Measurements from ENCODE around the gene PAM.
"Not testable (repeated sequence)": the region's sequence is repeated elsewhere in the genome, so short reads cannot be mapped to it uniquely, and the experiment has no call there.

Gene PAM

GRCh38 chr5:102903074-102903871 is 148.2 kb downstream of the PAM start:
- no peak for DNase-seq (ENCODE audit: low read depth)

- no peak for DNase-seq (ENCODE audit: low read depth)
Measured at GRCh38 chr5:102905056-102905455, 150.0 kb downstream of the PAM start.

DNA sequence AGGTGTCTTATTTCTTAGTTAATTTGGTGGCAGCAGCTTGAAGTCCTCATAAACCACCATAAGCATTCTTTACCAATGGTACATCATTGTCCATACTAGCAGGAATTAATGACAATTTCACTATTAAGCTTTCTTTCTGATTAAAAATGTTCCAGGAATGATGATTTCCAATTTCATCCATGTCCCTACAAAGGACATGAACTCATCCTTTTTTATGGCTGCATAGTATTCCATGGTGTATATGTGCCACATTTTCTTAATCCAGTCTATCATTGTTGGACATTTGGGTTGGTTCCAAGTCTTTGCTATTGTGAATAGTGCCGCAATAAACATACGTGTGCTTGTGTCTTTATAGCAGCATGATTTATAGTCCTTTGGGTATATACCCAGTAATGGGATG is 152.0 kb downstream of the PAM start:
- DNase-seq (ENCODE audit: low read depth) = not testable (repeated sequence)

- DNase-seq (ENCODE audit: low read depth) = no peak
Measured at GRCh38 chr5:102910240-102911226, 155.4 kb downstream of the PAM start.

DNA sequence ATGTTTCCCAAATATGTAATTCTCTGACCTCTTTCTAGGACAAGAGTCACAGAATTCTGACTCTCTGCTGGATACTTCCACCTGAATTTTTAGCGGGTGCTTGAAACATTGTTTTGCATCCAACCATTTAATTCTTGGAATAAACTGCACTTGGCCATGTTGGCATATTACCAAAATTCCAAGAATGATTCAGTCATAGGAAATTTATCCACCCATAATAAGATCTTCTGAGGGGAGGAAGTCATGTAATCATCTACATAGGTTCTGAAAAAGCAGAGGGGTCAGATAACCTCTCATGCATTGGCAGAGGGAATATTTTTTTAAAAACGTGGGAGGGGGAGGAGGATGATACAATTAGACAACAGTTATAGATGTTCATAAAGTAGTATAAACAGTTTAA is 156.9 kb downstream of the PAM start:
- no peak for DNase-seq (ENCODE audit: low read depth)

GRCh38 chr5:102916109-102916508 is 161.0 kb downstream of the PAM start:
- no peak for DNase-seq (ENCODE audit: low read depth)

- DNase-seq (ENCODE audit: low read depth) = no peak
Measured at GRCh38 chr5:102918986-102919610, 164.0 kb downstream of the PAM start.

DNA sequence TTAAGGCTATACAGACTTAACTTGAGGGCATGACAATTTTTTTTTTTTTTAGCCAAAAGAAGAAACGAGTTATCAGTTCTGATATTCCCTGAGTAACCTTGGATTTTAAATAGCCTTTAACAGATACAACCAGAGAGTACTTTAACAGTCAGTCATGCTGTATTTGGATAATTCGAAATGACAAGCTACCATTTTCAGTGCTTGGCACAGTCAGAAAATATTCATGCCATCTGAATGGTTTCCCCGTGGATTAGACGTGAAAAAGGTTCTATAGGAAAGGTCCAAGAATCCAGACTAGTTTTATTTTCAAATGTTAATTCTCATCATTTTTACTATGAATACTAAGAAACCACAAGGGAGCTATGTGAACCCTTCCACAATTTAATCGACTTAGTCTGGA is 165.7 kb downstream of the PAM start:
- no peak for DNase-seq (ENCODE audit: low read depth)

DNA sequence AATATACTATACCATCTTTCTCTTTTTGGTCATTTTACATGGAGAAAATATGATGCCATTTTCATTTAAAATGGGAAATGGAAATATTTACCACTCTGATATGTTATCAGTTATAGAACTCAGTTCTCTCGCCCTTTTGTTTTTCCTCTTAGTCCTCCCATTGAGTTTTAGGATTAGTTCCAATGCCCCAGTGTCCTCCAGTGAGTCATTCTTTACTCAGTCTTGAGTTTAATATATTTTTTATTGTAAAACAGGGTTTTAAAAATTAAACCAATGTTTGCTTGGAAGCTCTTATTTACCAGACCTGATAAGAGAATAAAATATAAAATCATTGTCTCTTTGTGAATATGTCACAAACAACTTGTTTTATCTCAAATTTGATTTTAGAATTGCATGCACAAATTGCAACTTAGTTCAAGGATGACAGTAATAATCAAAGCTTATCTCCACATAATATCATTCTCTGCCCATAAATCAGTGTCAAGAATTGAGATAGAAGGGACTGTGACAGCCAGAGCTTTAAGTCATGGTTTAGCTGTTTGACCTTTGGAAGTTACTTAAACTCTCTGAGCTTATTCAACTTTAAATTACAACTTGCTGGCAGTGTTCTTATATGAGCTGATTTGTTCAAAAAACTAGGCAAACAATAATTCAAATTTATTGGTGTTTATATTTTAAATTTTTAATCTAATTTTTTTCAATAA is 166.4 kb downstream of the PAM start:
- DNase-seq (ENCODE audit: low read depth) = no peak

GRCh38 chr5:102922111-102922720 is 167.1 kb downstream of the PAM start:
- DNase-seq (ENCODE audit: low read depth) = no peak

GRCh38 chr5:102922799-102923477 is 167.8 kb downstream of the PAM start:
- DNase-seq (ENCODE audit: low read depth) = no peak

DNA sequence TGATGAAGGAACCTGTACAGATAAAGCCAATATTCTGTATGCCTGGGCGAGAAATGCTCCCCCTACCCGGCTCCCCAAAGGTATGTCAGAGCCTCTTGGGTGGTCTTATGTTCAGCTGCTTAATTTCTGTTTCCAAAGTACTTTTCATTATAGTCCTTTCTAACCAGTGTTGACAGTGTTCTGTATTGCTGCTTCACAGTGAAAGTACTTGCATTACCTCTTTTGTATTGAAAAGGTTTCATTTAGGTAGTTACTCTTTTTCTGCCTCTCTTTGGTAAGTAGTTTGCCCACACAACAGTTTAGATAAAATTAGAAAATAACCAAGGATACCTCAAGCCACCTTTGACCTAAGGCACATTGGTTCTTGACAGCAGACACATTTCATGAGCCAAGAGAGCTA is 169.9 kb downstream of the PAM start:
- DNase-seq (ENCODE audit: low read depth) = no peak

- DNase-seq (ENCODE audit: low read depth) = no peak
Measured at GRCh38 chr5:102927007-102927406, 171.9 kb downstream of the PAM start.

DNA sequence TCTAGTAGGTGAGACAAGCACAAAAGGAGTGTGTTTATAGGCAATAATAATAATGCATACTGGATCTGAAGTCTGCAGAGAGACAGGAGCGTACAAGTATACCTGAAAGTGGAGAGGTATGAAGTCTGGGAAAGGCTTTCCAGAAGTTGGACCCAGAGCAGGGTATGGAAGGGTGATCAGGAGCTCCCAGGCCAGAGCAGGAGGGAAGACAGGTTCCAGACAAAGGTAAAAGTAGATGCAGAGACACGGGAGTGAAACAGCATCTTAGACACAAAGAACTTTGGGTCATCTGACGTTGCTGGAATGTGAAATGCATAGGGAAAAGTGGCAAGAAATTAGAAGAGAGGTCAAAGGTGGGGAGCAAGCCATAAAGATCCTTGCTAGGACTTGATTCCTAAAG is 175.1 kb downstream of the PAM start:
- DNase-seq (ENCODE audit: low read depth) = no peak

DNA sequence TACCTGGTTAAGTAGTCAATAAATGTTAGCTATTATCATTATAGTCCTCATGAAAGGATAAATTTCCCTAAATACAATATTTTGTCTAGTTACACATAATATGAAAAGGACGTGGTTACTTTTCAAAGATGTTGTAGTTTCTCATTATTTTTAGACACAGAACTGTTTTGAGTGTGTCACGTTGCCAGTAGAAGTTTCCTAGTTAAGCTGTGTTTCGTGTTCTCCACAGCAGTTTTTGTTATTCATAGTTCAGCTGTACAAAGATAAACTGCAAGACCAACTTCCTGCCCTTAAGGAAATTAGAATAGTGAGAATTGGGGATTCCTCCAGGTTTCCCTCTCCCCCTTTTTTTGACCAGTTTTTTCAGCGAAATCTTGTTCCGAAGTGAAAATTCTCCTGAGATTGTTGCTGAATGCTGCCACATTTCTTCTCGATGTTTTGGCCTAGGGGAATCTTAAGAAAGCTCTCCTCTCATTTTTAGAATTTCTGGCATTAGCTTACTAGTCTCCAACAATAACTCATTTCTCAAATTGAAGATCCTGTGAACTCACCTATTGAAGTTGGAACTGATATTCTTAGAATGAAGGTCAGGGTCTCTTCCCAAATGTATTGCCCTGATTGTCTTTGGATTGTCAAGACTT is 176.1 kb downstream of the PAM start:
- no peak for DNase-seq (ENCODE audit: low read depth)

DNA sequence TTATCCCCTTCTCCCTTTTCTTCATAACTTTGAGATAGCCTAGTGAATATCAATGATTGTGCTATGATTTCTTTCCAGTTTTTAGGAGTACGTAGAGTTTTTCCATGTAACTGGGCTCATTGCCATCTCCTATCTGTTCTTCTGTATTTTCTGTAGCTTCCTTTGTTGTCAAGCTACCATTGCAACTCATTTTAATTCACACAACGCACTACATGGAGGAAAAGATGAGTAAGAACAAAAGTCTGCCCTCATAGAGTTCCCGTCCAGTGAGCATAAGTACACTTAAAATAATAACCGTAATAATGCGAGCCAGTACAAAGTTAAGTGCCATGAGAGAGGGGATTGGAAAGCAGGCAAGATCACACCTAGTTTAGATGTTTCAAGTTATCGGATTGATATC is 177.7 kb downstream of the PAM start:
- no peak for DNase-seq (ENCODE audit: low read depth)

- no peak for DNase-seq (ENCODE audit: low read depth)
Measured at GRCh38 chr5:102933316-102933715, 178.2 kb downstream of the PAM start.

- no peak for DNase-seq (ENCODE audit: low read depth)
Measured at GRCh38 chr5:102933721-102934459, 178.8 kb downstream of the PAM start.

DNA sequence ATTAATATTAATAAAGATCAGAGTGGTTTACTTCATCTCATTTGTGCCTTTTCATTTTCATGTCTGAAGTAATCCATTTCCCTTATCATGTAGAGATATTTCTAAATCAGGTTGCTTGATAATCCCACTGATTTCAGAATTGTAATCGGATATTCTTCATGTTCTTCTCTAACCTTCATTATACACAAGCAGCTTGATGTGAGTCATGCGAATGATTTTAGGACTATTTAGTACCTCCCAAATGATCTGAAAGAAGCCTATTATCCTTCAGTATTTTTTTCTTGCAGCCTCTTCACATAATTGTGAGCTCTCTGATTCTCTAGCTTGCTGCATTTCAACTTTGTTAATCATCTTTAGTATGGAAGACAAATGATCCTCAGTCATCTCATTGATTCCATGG is 182.8 kb downstream of the PAM start:
- no peak for DNase-seq (ENCODE audit: low read depth)

DNA sequence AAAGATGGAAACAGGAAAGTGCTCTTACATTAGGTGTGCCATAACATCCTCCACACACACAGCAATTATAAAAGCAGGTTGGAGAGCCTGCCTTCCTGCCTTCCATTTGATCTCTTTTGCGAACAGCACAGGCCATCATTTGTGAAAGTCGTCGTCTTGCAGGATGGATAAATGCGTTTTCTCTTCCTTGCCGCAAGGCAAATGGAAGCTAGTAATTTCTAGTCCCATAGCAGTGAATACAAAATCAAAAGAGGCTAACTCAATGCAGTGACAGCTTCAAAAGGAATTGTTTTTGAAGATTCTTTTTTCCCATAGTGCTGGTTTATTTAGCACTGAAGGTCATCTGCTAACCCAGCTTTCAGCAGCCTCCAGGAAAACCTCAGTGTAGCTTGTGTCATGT is 186.0 kb downstream of the PAM start:
- no peak for DNase-seq (ENCODE audit: low read depth)
